ENCODE data around the gene TNP2.

TNP2 gene

DNA sequence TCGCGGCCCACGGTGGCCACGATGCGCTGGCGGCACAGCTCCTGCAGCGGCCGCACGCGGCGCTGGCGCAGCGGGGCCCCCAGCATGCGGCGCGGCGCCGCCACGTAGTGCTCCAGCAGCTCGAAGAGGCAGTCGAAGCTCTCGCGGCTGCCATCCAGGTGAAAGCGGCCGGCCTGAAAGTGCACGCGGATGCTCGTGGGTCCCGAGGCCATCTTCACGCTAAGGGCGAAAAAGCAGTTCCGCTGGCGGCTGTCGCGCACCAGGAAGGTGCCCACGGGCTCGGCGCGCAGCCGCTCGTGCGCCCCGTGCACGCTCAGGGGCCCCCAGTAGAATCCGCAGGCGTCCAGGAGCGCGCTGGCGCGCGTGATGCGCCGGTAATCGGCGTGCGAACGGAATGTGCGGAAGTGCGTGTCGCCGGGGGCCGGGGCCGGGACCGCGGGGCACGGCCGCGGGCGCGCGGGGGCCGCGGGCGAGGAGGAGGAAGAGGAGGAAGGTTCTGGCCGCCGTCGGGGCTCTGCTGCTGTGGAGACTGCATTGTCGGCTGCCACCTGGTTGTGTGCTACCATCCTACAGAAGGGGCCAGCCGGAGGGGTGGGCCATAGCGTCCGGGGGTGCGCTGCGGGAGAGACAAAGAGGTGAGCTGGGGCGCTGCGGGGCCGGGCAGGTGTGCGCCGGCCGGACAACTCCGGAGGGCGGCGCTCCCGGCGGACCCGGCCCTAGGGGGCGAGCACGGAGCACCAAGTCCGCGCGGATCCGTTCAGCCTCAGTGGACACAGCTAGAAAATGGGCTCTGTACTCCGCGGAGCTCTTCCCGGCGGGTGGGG, 14.0 kb downstream of the TNP2 start:
- DNase-seq, result no peak

DNA sequence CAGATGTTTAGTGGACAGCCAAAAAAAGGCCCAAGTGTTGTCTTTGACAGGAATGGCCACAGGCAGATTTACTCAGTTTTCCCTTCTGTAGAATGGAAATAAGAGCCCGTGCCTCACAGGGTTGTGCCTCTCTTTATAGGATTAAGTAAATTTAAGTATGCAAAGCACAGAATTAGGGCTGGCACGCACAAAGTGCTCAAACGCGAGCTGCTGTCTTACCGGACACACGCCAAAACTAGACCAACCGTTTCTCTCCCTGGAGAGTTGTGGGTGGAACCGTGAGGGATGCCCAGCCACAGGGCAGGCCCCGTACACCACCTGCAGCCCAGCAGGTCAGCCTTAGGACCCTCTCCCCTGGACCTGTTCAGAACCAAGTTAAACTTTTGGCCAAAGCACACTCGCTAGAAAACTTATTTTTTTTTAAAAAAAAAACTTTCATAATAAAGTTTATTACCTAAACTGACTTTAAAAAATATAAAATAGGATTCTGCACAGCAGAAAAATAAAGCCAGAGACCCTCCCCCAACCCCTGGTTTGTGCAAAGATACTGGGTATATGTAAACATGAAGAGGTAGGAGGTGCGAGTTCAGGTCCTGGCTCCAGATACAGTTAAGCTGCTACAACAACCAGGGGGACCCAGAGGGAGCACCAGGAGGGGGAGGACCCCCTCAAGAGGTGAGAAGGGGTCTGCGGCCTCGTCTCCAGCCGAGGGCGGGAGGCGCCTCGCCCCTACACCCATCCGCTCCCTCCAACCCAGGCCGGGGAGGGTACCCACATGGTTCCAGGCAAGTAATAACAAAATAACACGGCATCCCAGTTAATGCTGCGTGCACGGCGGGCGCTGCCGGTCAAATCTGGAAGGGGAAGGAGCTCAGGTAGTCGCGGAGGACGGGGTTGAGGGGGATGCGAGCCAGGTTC, 14.9 kb downstream of the TNP2 start:
- DNase-seq, result no peak

DNA sequence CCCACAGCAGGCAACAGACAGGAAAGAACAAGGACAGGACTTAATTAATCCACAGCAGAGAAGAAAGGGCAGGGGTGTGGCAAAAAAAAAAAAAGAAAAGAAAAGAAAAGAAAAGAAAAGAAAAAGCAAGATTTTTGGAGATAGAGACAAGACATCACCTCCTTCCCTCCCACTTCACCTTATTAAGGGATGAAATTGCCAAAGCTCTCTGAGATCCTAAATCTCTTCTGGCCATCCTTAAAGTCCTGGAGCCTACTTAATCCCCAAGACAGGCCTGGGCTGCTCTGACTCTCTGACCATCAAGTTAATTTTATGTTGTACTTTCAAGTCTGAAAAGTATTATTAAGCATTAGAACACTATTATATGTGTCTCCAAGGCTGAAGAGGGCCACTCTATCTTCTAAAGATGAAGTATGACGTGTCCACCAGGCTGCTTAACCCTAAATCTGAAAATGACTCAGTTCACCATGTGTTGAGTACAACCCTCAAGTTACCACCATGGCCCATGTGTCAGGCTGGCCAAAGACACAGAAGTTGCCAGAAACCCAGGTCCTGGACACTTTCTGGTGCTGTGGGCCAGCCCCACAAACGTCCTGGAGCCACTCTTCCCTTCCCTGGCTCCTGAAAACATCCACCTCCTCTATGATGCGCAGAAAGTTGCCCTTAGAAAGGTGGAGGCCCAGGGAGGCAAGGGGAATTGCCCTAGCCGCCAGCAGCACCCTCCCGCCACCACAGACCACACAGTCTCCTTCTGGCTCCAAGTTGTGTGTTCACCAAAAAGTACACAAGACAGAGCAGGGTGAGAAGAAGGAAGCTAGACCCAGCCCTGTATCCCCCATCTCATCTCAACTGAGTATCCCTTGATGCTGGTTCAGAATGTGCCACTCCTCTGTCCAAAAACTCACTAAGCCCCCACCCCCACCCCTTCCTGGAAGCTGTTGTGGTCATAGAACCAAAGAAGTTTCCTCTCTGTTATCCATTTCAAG, 15.8 kb downstream of the TNP2 start:
- no peak for DNase-seq

DNA sequence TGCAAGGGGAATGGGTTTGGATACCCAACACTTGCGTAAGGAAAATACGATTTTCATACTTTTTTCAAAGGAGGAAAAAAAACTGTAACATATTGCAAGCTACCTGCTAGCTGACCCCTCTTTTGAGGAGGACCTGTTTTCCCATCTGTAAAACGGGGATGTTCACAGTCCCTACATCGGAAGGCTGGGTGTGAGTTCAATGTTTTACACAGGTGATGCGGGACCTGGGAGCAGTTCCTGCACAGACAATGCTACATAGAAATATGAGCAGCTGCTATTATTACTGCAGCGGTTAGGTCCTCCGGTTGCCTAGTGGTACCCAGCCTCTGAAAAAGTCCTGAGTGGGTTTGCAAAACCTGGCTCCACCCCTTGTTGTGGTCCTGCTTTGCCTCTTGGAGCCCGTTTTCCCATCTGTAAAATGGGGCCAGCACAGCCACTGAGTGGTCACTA, 16.6 kb downstream of the TNP2 start:
- DNase-seq, result no peak

DNA sequence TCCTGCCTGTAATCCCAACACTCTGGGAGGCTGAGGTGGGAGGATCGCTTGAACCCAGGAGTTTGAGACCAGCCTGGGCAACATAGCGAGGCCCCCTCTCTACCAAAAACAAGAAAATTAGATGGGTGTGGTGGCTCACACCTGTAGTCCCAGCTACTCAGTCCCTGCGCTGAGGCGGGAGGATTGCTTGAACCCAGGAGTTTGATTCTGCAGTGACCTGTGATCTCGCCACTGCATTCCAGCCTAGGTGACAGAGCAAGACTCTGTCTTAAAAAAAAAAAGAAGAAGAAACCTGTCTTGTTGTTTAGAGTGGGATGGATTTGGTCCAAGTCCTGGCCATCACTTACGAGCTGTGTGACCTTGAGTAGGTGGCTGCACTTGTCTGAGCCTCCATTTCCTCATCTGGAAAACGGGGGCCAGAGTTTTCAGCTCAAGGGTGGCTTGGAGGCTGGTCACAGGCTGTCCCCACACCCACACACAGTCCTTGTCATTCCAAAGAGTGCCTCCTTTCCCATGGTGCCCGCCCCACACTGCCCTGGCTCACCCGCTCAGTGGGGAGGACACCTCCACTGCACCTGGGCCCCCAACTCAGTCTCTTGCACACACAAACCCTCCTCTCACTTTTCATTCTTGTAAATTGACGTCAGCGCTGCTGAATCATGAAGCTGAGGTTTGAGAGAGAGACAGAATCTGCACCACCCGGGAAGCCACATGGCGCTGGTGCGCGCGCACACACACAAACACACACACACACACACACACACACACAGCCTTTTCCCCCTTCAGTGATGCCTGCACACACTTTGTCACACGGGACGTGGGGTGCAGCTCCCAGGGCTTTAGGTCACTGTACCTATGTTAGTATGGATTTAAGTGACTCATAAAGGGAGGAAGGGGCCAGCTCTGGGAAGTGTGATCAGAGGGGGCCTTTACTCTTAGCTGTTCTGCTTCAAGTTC, 17.3 kb downstream of the TNP2 start:
- no peak for DNase-seq

DNA sequence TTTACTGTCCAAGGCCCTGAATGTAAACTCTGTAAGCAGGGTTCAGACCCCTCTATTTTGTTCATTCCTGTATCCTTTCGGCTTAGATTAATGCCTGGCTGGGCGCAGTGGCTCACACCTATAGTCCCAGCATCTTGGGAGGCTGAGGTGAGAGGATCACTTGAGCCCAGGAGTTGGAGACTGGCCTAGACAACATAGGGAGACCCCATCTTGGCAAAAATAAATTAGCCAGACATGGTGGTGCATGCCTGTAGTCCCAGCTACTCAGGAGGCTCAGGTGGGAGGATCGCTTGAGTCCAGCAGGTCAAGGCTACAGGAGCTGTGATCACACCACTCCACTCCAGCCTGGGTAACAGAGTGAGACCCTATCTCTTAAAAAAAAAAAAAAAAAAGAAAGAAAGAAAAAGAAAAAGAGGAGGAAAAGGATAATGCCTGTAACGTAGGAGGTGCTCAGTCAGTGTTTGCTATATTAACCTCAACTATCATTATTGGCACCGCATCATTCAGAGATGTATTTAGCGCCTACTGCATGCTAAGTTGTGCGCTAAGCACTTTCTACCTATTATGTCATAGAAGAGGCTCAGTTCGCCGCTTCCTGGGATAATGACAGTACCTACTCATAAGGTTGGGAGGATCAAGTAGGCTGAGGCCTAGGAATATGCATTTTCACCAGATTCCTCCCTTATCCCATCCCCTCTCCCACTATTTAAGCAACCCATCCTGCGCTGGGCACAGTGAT, 18.2 kb downstream of the TNP2 start:
- no peak for DNase-seq

DNA sequence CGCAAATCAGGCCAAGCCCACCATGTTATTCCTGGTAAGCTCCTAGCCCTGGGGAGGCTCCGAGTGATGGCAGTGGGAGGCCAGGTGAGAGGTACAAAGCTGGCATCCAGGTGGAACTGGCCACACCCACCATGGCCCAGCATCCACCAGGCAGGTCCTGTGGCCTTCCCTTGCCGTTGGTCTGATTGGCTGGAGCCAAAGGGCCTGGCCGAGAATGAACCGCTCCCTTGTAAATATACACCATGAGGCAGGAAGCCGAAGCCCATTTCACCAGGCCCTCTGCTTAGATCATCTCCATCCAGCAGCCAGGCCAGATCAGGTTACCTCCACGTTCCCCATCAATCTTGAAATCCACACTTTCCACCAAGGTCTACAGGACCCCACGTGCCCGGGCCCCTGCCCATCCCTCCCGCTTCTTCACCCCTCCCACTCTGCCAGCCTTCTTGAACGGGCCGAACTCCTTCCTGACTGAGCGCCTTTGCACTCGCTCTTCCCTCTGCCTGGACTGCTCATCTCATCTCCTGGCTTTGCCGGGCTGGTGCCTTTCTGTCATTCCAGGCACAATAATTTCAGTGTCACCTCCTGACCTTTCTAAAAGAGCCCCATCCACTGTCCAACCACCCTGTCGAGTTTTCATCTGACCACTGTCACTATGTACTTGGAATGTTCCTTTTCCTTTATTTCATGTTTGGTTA, 18.9 kb downstream of the TNP2 start:
- DNase-seq, result no peak

DNA sequence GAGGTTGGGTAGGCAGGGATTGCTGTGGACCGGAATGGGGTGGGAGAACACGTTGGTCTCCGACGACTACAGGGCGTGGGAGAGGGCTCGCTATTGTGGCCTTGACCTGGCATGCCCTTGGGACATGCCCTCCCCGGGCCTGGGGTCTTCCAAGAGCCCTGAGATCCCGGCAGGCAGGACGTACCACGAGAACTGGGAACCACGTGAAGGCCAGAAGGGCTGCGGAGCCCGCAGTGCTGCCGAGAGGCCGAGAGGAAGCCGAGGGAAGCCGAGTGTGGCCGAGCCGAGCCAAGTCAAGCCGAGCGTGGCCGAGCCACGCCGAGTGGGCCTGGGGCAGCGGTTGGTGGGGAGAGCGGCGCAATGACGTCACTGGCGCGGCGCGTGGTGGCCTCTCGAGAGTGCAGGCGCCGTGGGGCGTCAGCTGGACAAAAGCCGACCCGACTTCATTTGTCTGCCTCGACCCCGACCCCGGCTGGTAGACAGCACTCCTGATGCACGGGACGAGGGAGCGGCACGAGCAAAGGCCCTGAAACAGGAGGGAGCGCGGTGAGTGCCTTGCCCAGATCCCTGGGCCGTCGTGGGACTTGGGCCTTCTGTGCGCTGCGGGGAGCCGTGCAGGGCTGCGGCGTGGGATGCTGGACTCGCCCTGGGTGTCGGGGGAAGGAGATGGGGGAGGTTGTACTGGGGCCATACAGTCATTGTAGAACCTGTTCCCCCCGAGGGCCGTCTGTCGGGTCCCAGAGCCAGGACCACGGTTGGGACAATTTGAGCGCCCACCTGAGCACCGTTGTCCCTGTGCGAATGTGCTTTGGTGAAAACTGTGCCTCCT, 19.7 kb downstream of the TNP2 start:
- no peak for DNase-seq

DNA sequence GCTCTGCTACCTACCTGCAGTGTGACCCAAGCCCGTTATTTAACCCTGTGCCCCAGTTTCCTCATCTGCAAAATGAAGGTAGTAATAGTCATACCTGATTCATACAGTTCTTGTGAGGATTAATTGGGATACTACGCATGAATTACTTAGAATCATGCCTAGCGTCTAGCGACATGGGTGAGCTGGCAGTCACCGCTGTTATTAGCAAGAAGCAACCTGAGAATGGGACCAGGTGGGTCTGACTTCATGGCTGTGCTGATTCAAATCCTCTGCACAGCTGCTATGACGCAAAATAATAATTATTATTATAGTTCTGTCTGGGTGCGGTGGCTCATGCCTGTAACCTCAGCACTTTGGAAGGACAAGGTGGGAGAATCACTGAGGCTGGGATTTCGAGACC, 21.0 kb downstream of the TNP2 start:
- DNase-seq, result no peak

DNA sequence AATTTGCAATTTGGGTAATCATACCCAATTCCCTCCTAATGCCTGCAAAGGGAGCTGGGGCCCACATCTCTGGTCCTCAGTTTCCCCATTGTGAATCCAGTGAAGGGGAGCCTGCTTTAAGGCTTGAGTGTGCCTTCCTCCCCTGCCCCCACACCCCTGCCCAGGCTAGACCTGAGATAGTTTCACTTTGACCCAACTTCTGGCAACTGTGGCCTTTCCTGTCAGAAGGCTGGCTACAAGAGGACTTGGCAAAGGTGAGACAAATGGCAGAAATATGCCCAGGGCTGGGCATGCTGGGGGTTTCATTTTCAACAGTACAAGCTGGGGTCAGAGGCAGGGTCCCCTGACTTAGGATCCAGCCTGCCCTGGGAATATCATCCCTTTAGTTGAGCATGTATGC, 23.1 kb downstream of the TNP2 start:
- DNase-seq, result no peak

DNA sequence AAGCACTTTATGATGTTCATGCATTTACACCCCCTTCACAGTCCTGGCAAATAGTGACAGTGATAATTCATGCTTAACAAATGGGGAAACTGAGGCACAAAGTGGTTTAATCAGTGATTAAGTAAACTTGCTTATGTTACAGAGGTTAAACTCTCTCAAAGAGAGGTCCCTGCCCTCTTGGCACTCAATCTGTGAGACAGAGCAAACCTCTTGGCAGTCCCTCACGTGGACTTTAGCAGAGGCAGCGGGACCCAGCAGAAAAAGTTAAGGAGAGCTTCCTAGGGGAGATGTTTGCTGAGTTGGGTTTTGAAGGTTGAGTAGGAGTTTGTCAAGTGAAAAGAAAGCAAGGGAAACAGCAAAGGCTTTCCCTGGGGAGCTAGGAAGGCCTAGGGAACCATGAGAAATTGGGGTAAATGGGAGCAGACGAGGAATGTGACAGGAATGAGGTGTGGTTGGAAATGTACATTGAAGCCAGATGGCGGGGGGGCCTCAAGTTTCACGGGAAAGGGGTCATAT, 23.8 kb downstream of the TNP2 start:
- DNase-seq, result no peak

DNA sequence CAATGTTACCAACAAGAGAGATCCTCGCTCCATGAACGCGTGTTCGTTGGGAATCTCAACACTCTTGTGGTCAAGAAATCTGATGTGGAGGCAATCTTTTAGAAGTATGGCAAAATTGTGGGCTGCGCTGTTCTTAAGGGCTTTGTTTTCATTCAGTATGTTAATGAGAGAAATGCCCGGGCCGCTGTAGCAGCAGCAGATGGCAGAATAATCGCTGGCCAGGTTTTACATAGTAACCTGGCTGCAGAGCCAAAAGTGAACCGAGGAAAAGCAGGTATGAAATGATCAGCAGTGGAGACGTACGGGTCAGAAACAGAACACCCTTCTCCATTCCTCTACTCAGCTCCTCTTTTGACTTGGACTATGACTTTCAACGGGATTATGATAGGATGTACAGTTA, 26.5 kb downstream of the TNP2 start:
- peak; percentile 63 for DNase-seq

DNA sequence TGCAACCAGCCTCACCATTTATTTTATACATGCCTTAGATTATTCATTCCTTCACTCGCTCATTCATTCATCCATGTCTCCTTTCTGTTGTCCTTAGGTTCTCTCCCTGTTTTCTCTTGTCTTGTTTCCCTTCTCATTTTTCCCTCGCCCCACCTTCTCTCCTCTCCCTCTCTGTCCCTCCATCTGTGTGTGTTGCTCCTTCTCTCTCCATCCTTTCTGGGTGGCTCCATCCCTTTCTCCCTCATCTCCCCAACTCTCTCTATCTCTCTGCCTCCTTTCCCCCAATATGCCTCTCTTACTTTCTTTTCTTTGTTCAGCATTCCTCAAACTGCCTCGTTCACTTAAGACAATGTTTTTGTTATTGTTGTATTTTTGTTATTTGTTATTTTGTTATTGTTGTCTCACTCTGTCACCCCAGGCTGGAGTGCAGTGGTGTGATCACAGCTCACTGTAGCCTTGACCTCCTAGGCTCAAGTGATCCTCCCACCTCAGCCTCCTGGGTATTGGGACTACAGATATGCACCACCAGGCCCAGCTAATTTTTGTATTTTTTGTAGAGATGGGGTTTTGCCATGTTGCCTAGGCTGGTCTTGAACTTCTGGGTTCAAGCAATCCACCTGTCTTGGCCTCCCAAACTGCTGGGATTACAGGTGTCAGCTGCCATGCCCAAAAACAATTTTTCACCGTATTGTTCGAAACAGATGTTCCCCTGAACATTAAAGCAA, 27.5 kb downstream of the TNP2 start:
- no peak for DNase-seq

DNA sequence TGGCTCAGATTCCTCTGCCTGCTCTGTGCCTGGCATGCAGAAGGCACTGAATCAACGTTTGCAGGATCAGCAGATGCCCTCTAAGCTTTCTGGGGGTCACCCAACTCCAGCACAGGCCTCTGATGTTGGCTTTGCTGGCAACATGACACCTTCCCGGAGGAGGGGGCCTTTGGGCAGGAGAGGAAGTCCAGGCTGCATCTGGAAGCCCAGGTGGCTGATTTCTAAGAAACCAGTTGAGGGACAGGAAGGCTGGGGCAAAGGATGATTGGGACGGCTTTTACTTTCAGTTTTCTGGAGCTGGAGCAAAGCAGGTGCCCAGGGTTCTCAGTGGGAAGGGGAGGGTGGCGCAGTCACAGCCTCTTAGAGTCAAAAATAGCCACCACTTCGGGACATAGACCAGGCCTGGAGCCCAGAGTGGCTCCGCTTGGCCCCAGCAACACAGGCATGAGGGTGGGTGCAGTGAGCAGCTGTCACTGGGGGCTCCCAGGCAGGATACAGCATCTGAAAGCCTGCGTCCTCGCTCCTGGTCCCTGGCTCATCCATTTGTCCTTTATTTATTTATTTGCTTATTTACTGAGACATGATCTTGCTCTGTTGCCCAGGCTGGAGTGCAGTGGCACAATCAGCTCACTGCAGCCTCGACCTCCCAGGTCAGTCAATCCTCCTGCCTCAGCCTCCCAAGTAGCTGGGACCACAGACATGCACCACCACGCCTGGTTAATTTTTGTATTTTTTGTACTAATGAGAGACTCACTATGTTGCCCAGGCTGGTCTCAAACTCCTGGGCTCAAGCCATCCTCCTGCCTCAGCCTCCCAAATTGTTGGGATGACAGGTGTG, 28.3 kb downstream of the TNP2 start:
- no peak for DNase-seq

DNA sequence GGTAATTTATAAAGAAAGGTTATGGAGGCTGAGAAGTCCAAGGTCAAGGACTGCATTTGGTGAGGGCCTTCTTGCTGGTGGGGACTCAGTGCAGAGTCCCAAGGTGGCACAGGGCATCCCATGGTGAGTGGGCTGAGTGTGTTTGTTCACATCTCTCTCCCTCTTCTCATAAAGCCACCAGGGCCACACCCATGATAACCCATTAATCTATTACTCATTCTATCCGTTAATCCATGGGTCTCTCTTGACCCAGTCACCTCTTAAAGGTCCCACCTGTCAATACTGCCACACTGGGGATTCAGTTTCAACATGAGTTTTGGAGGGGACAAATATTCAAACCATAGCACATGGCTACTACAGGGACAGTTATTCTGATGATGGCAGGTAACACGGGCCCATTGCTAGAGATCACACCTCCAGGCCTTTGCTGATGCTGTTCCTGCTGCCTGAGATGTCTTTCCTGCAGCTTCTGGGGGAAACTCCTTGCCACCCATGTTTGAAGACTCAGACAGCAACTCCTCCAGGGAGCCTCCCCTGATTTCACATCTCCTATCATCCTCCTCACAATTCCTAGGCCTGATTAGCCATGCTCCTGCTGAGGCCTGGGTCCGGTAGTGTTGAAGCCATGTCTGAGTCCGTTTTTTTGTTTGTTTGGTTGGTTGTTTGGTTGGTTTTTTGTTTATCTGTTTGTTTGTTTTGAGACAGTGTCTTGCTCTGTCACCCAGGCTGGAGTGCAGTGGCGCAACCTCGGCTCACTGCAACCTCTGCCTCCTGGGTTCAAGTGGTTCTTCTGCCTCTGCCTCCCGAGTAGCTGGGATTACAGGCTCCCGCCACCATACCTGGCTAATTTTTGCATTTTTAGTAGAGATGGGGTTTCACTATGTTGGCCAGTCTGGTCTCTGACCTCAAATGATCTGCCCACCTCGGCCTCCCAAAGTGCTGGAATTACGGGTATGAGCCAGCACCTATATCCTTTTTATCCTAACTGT, 29.2 kb downstream of the TNP2 start:
- DNase-seq, result no peak
